AG08396 (cell line): ENCODE measurements around the gene RALA.

Source experiments
- DNase-seq: peaks from one replicate; pipeline ENCODE4 v3.0.0; 2012; ENCODE audit warnings: low spot score, mixed read lengths

The RALA gene, protein sequence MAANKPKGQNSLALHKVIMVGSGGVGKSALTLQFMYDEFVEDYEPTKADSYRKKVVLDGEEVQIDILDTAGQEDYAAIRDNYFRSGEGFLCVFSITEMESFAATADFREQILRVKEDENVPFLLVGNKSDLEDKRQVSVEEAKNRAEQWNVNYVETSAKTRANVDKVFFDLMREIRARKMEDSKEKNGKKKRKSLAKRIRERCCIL

DNA sequence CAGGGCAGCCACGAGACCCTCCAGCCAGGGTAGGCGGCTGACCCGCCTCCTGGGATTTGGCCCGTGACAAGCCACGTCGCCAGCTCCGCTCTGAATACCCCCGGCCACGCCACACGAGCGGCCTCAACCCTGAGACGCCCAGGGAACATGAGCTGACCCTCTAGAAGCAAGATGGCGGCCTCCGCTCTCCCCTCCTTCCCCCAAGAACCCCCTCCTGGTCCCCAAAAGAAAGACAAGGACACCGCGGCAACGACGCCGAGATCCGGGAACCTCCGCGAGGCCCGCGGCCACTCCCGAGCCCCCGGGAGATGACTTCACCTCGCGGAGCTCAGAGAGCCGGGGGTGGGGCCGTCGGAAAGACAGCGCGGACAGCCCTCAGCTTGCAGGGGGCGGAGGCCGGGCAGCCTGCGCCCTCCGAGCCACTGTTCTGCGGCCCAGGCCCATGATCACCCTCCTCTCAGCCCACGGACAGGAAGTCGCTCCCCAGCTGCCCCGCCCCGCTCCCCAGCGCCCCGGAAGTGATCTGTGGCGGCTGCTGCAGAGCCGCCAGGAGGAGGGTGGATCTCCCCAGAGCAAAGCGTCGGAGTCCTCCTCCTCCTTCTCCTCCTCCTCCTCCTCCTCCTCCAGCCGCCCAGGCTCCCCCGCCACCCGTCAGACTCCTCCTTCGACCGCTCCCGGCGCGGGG, at the start of gene RALA:
Gene RALA (plus strand): TSS at position 526 of the 685 bp plus-strand sequence. CDS start 63,096 bp downstream, outside the sequence.
- peak; percentile 92 for DNase-seq

DNA sequence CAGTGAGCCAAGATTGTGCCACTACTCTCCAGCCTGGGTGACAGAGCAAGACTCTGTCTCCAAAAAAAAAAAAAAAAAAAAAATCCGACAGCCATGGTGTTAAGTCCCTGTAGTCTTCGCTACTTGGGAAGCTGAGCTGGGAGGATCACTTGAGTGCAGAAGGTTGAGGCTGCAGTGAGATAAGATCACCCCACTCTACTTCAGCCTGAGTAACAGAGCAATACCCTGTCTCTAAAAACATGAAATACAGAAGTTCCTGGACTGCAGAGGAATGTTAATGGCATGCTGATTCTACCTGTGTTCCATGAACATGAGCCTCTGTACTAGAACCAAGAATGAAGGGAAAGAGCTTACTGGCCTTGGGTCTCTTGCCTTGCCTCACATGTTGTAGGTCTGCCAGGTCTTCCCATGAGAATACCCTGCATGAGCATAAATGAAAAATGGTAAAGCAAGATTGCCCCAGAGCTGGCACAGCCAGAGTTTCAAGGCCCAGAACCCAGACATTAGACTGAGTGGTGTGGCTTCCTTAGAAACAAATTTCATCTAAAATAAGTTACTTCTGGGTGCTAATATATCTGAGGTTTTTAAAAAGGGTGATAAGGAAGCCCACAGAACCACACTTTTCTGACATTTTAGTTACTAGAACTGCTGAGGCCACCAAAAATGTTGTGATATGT, 48.6 kb upstream of the RALA start:
- no peak for DNase-seq

DNA sequence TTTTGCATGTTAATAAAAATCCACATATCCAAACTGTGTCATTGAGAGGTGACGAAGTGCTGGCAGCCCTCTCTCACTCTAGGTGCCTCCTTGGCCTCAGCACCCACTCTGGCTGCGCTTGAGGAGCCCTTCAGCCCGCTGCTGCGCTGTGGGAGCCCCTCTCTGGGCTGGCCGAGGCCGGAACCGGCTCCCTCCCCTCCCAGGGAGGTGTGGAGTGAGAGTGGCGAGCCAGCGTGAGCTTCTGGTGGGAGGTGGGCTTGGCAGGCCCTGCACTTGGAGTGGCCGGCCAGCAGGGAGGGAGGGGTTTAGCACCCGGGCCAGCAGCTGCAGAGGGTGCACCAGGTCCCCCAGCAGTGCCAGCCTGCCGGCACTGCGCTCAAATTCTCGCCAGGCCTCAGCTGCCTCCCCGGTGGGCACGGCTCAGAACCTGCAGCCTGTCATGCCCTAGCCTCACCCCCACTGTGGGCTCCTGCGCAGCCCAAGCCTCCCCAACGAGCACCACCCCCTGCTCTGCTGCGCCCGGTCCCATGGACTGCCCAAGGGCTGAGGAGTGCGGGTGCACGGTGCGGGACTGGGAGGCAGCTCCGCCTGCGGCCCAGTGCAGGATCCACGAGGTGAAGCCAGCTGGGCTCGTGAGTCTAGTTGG, 46.0 kb upstream of the RALA start:
- DNase-seq: no peak

DNA sequence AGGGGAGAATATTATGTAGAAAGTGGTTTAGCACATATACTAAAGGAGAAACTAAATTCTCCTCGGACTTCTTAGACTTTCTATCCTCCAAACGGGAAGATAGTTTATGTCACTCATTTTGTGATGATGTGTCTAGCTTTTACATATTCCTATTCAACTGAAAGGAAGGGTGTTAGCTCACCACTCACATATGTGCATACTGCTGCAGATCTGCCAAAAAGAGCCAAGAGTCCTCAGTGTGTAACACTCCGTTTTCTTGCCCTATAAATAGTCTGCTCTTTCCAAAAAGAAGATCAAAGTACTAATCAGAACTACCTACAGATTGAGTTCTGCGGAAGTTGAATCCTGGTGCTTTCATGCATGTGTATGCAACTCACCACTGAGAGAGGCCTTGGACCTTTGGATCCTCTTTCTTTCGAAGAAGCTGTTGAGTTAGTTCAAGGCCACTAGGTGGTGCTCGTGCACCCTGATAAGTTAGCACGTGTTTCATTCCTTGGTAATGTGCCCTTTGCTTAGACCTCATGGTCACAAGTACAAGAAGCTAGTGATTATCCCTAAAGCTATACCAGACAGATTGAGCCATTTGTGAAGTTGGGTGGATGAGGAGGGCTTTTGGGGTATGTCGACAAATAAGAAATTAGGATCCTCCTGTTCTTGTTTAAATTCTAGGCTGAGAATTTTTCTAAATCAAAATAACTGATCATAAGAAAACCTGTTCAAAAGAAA, 43.1 kb upstream of the RALA start:
- DNase-seq: peak; percentile 84

DNA sequence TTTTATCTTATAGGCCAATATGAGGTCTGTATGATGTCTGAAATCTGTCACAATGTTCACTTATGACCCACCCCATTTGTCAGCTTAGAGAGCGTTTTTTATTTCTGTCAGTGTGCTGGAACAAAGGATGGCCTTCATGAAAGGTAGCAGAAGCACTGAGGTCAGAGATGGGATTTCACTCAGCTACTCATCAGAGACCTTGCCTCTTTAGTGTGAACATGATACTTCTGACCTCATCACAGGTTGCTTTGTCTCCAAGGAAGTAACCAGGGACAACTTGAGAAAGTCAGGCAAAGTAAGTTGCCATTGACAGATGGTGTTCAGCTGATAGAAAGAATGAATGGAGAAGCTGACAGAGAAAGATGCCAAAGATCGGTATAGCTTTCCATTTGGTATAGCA, 40.8 kb upstream of the RALA start:
- no peak for DNase-seq

DNA sequence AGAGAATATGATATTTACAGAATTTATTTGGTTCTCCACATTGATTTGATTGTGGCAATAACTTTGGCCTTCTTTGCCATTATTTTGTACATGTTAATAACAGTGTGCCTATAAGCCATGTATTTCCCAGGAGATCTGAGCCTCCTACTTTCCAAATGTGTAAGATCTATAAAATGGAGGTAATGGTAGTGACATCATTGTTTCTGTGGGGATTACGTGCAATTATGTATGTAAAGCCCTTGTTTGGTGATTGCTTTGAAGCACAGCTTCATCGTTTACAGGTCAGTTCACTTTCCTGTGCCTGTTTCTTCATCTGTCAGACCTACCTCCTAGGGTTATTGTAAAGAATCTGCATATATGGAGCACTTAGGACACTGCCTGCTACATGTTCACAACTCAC, 39.8 kb upstream of the RALA start:
- DNase-seq: no peak

DNA sequence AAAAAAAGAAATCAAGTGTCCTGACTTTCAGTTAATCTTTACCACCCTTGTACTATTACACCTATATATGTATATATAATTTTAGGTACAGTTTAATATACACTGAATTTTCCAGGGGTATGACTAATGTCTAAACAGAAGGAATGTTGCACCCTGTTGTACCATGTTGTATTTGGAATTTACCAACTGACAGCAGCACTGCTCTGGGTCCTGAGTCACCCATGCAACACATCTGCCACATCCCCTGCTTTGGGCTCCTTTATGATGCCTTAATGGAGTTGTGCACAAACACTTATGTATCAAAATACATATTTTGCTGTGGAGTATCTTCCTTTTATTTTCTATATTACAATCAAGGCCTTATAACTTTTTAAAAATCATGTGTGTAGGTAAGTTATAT, 36.0 kb upstream of the RALA start:
- DNase-seq: no peak

DNA sequence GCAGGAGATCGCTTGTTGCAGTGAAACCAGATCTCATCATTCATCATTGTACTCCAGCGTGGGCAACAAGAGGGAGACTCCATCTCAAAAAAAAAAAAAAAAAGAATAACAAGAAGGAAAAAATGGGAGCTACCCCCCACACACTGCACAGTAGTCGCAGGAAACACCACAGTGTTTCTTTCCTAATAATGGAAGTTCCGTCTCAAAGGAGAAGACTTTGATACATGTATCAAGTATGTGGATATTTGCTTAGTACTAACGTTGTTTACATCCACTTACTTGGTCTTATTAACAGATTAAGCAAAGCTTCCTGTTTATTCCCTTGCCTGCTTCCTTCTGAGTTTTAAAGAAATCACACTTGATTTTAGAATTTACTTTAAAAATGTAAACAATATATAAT, 35.0 kb upstream of the RALA start:
- DNase-seq: no peak

- peak; percentile 50 for DNase-seq
Observed at GRCh38 chr7:39589323-39590111, 33.9 kb upstream of the RALA start.

- DNase-seq: peak; percentile 47
Observed at GRCh38 chr7:39592586-39592985, 30.8 kb upstream of the RALA start.

- no peak for DNase-seq
Observed at GRCh38 chr7:39594988-39595620, 28.3 kb upstream of the RALA start.

GRCh38 chr7:39602351-39602750, 21.0 kb upstream of the RALA start:
- no peak for DNase-seq

DNA sequence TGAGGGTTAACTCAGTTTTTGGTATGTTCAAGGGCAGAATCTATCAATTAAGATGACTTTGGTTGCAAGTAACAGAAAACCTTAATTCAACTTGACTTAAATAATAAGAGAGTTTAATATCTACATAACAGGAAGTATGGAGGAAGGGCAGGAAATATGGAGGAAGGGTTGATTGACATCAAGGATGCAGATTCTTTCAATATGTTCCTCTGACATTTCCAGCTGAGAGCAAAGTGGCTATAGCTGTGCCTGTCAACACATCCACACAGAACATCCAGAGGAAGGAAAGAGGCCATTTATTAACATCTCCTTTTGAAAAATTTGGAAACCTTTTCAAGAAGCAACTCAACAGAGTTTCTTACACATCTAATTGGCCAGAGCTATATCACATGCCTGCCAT, 19.4 kb upstream of the RALA start:
- DNase-seq: no peak

GRCh38 chr7:39605087-39605486, 18.3 kb upstream of the RALA start:
- DNase-seq: no peak

- DNase-seq: no peak
Observed at GRCh38 chr7:39606352-39606751, 17.0 kb upstream of the RALA start.

- no peak for DNase-seq
Observed at GRCh38 chr7:39606941-39607340, 16.4 kb upstream of the RALA start.

DNA sequence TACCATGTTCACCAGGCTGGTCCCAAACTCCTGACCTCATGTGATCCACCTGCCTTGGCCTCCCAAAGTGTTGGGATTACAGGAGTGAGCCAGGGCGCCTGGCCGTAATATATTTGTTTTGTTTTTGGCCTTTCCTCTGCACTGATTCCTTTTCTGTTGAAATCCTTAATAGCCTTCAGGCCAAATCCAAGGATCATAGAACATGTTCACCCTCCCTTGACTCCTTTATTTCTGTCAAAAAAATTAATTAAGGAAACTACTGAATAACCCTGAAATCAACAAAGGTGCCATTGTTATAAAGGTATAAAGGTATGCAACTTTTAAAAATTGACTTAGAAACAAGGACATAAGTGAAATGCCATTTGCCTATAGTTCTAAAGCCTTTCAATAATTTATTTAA, 15.5 kb upstream of the RALA start:
- no peak for DNase-seq

DNA sequence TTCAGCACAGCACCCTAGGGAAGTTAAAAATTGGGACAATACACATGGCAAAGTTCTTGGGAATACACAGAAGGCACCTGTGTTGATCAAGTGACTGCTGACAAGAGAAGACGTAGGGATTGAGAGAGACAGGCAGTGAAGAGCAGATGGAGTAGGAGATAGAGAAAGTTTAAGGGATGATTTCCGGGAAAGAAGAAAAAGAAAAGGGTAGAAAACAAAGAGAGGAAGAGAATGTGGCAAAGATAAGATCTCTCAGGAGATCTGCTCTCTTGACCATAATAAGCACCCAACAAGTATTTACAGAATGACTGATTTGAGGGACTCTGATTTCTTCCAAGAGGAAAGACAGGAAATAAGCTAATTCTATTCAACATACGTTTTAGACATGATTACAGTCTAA, 15.1 kb upstream of the RALA start:
- DNase-seq: no peak

GRCh38 chr7:39609113-39609934, 14.0 kb upstream of the RALA start:
- DNase-seq: peak; percentile 75

DNA sequence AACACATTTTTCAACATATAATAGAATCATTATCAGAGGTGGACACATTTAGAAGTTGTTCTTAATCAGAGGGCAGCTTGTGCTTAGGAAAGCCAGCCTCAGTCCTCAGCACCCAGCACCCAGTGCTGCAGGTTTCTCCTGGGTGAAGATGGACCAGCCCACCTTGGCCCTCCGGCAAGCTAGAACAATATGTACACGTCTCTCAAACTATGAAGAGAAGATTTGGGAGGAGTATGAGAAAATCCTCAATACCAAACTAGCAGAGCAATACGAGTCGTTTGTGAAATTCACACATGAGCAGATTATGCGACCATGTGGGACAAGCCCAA, 13.5 kb upstream of the RALA start:
- no peak for DNase-seq
